A549 (cell line): ENCODE data around the gene VAMP5. TPM values are rescaled to one million over a fixed set of nuclear protein-coding genes. Genes with fewer than 3 reads are reported as not detected.

Experiments used
- ATAC-seq, 2 experiments: fragments of 200-7000 bp in 1 of 2; fragments of >200 bp in 1 of 2; cut with Nextera tagmentation in 1 of 2; cut with Tn5 transposase in 1 of 2; 3 replicates each; pipeline versions ENCODE4 v1.8.0 to v1.9.1; 2018 to 2020; ENCODE audit warnings: mild to moderate bottlenecking in 1 of 2, moderate library complexity in 1 of 2
- CTCF ChIA-PET: fragments of 300-600 bp; sonication (Branson Sonifier 250); formaldehyde crosslinking; extraction: SDS; loops from one replicate; lab custom pipeline; 2021; ENCODE audit warnings: antibody characterized with exemption, inconsistent platforms; lab: Yijun Ruan, JAX
- POLR2A ChIA-PET: fragments of 350-600 bp; formaldehyde crosslinking; extraction: SDS; loops from one replicate; lab custom pipeline; 2021; ENCODE audit warnings: antibody characterized with exemption, inconsistent platforms; lab: Yijun Ruan, JAX
- DNase-seq, 2 experiments: peaks; one replicate each; pipeline versions ENCODE4 v3.0.0 to v3.0.0-alpha.2; 2011 to 2016; ENCODE audit warnings: low read depth in 1 of 2, low spot score in 1 of 2
- FAIRE-seq: peaks from 2 replicates; lab custom pipeline; 2011; peaks lifted over from hg19 to GRCh38; lab: Jason Lieb, UNC
- H3K27ac ChIP-seq, 2 experiments: fragments of >200 bp; sonication (Bioruptor Twin); formaldehyde crosslinking; 3 replicates each; pipeline ENCODE4 v1.5.1; 2016 to 2017
- H3K4me1 ChIP-seq: fragments of >200 bp; sonication (Bioruptor Twin); formaldehyde crosslinking; 3 replicates; pipeline ENCODE4 v1.6.1; 2016
- H3K4me2 ChIP-seq: fragments of >200 bp; sonication (Bioruptor Twin); formaldehyde crosslinking; 3 replicates; pipeline ENCODE4 v1.6.1; 2016
- H3K4me3 ChIP-seq: fragments of >200 bp; sonication (Bioruptor Twin); formaldehyde crosslinking; 3 replicates; pipeline ENCODE4 v1.5.1; 2016
- H3K9me3 ChIP-seq: fragments of >200 bp; sonication (Bioruptor Twin); formaldehyde crosslinking; 3 replicates; pipeline ENCODE4 v1.6.1; 2016
- BCL3 ChIP-seq: fragments of >200 bp; sonication (Bioruptor Twin); formaldehyde crosslinking; IDR thresholded peaks from 3 replicates; pipeline ENCODE4 v1.6.1; 2016
- CHD4 ChIP-seq: fragments of 200-600 bp; sonication (generic); IDR thresholded peaks from 2 replicates; pipeline ENCODE4 v1.6.1; 2016; ENCODE audit warnings: antibody characterized with exemption, mild to moderate bottlenecking, borderline replicate concordance
- E2F6 ChIP-seq: IDR thresholded peaks from 2 replicates; pipeline ENCODE4 v1.6.1; 2012; ENCODE audit warnings: low read depth, borderline replicate concordance
- EHF ChIP-seq: fragments of 250-450 bp; sonication (Bioruptor Pico); IDR thresholded peaks from 2 replicates; pipeline ENCODE4 v1.5.0; 2020; ENCODE audit warnings: mild to moderate bottlenecking
- FOSL2 ChIP-seq, 2 experiments: fragments of 450-650 bp in 1 of 2; fragments of >200 bp in 1 of 2; sonication (Bioruptor Twin) in 1 of 2; formaldehyde crosslinking; IDR thresholded peaks; 2 replicates each; pipeline versions ENCODE4 v1.5.0 to v1.6.1; 2016 to 2020; ENCODE audit warnings: mild to moderate bottlenecking in 1 of 2, moderate library complexity in 1 of 2
- HDAC2 ChIP-seq: fragments of 200-600 bp; sonication (generic); IDR thresholded peaks from 2 replicates; pipeline ENCODE4 v1.6.1; 2016
- HOXB13 ChIP-seq: fragments of 250-450 bp; sonication (Bioruptor Pico); IDR thresholded peaks from 2 replicates; pipeline ENCODE4 v1.5.0; 2020; ENCODE audit warnings: low read depth, mild to moderate bottlenecking, moderate library complexity
- JUN ChIP-seq, 2 experiments: fragments of >200 bp; sonication (Bioruptor Twin); formaldehyde crosslinking; IDR thresholded peaks; 2 replicates in 1 of 2; 3 replicates in 1 of 2; pipeline ENCODE4 v1.6.1; 2016 to 2017
- KDM5A ChIP-seq: fragments of 200-600 bp; sonication (generic); IDR thresholded peaks from 2 replicates; pipeline ENCODE4 v1.6.1; 2016; ENCODE audit warnings: antibody characterized with exemption, mild to moderate bottlenecking
- MYC ChIP-seq: IDR thresholded peaks from 2 replicates; pipeline ENCODE4 v1.6.1; 2012; ENCODE audit warnings: mild to moderate bottlenecking, inconsistent platforms, low read length, improper control_type of control experiment, borderline replicate concordance
- NPAS2 ChIP-seq: fragments of 250-450 bp; sonication (Bioruptor Pico); IDR thresholded peaks from 2 replicates; pipeline ENCODE4 v1.8.0; 2022; ENCODE audit warnings: mild to moderate bottlenecking, moderate library complexity, borderline replicate concordance
- PHF8 ChIP-seq: fragments of 200-600 bp; sonication (generic); IDR thresholded peaks from 2 replicates; pipeline ENCODE4 v1.6.1; 2016; ENCODE audit warnings: low read depth, mild to moderate bottlenecking, antibody characterized with exemption, moderate library complexity, borderline replicate concordance
- POLR2A ChIP-seq: IDR thresholded peaks from 2 replicates; pipeline ENCODE4 v1.6.1; 2012; ENCODE audit warnings: mild to moderate bottlenecking, low read length
- RFX5 ChIP-seq: fragments of 450-650 bp; IDR thresholded peaks from 2 replicates; pipeline ENCODE4 v1.7.1; 2014; ENCODE audit warnings: antibody characterized with exemption, mild to moderate bottlenecking, moderate library complexity
- TP53 ChIP-seq: fragments of 250-450 bp; sonication (Bioruptor Pico); IDR thresholded peaks from 2 replicates; pipeline ENCODE4 v1.5.0; 2021; ENCODE audit warnings: mild to moderate bottlenecking, moderate library complexity
- WGBS: methylation state at CpG from one replicate; pipeline ENCODE4 v1.1.6; 2017; ENCODE audit errors: missing lambda C conversion rate; 5-methylcytosine and 5-hydroxymethylcytosine counted together
- polyA plus RNA-seq, 4 experiments: library from polyadenylated mRNA; depleted of rRNA in 3 of 4; stranded (reverse); fragments of >200 nt; fragmentation: RNase III in 1 of 4; extraction: RNeasy Plus Mini Kit Qiagen cat#74134 plus additional on column Dnase treatment in 1 of 4; gene quantifications; 2 replicates in 3 of 4; 3 replicates in 1 of 4; pipeline ENCODE4 v1.2.3, GENCODE V29; 2011 to 2017
- TF ChIP-seq, protein P1 (sequence below): fragments of 450-650 bp; IDR thresholded peaks from 2 replicates; pipeline ENCODE4 v1.6.1; 2014; ENCODE audit warnings: antibody characterized with exemption

The VAMP5 gene
- polyA plus RNA-seq, 2 of the 4 experiments (the other 2 are of a cell fraction) = 0.16 TPM; not detected in 1

- TF ChIP-seq E2F6 (no peak), HDAC2 (no peak), TP53 (CRISPR knock-in tag) (no peak)
Measured at GRCh38 chr2:85593023-85593422, 8.8 kb downstream of the VAMP5 start (continued).

- ChIA-PET CTCF (interaction anchor here (0.7 to 3.0 kb wide), 9 partner anchors 10 to 255 kb away, joined by 3 to 9 read pairs (median 3); no protein-coding TSS in a partner anchor), POLR2A (interaction anchor here (0.6 to 2.6 kb wide), 20 partner anchors 8 to 267 kb away, joined by 3 to 23 read pairs (median 4); partner anchors contain the start of genes C2orf68, GGCX, MAT2A and SH2D6)
- ATAC-seq (peak; percentile 3 to 6; a peak in 4 of 6 replicates), FAIRE-seq (no peak), DNase-seq (no peak)
- 32% methylated on average over 13 of the region's 13 CpGs for WGBS
- H3K27ac ChIP-seq = peak overlapping the region; percentile 81 to 87
- H3K4me2 ChIP-seq = peak overlapping the region; percentile 91
- peak overlapping the region; percentile 71 for H3K4me3 ChIP-seq
- no peaks in the 10 kb centered on the region for H3K9me3 ChIP-seq
- TF ChIP-seq CHD4 = no peak
- TF ChIP-seq EHF = no peak
- TF ChIP-seq PHF8 = peak; percentile 61; the same call in 1 of the 2 replicates
- peaks cover 15% of the 10 kb centered on the region for H3K4me1 ChIP-seq
Measured at GRCh38 chr2:85594715-85595300, 10.6 kb downstream of the VAMP5 start.

DNA sequence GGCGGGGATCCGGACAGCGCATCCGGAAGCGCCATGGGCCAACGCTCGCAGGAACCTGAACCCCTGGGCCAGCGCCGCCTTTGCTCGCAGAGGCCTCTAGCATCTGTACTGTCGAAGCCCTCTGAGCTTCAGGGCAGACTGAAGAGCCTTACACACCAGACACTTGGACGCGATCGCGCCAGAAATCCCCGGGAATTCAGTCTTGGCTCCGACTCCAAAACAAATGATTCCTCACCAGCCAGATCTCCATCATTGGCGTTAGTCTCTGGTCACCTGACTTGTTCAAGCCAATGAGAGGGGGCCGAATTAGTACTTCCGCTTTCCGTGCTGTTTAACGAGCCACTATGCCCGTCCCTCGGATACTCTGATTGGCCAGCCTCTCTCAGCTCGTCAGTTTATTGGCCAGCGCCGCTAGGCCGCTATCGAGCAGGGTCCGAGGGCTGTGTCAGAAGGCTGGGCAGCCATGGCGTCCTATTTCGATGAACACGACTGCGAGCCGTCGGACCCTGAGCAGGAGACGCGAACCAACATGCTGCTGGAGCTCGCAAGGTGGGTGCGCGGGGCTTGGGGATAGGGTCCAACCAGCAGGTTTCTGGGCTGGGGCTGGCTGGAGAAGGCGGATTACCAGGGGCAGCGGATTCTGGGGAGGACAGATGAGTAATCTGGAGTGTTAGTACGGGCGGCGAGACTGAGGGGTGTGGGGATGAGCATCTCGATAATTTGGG lies 11.2 kb downstream of the VAMP5 start, which contains the start of gene RNF181:
RNF181 (plus strand) TSS at position 445 of the 725 bp plus-strand sequence; CDS start at position 464, 19 bp downstream.
- no peaks in the 10 kb centered on the region for H3K9me3 ChIP-seq
- peaks cover 15% of the 10 kb centered on the region for H3K4me1 ChIP-seq
- FAIRE-seq (peak; percentile 98), DNase-seq (peak; percentile 99 to 100), ATAC-seq (peak; percentile 95 to 99)
- ChIA-PET POLR2A (interaction anchor here (0.6 to 2.6 kb wide), 21 partner anchors 8 to 268 kb away, joined by 3 to 23 read pairs (median 5); partner anchors contain the start of genes C2orf68, GGCX, MAT2A and SH2D6), CTCF (interaction anchor here (0.9 to 3.0 kb wide), 9 partner anchors 8 to 255 kb away, joined by 3 to 9 read pairs (median 4); no protein-coding TSS in a partner anchor)
- peak within 1 kb of the TSS; percentile 91 for H3K4me2 ChIP-seq
- TF ChIP-seq HDAC2 (no peak), JUN (IDR thresholded peaks at IDR 0.05) (peak in 1 of 2 experiments; percentile 74; a peak in 3 of 5 replicates), KDM5A (peak; percentile 71), PHF8 (peak; percentile 52), BCL3 (peak; percentile 77; the same call in 1 of the 3 replicates), RFX5 (peak; percentile 85), POLR2A (peak; percentile 86), NPAS2 (CRISPR knock-in tag) (no peak), EHF (no peak), E2F6 (0 out of 2 replicates have a peak, but pooled peaks have one; percentile 16), FOSL2 (IDR thresholded peaks at IDR 0.05) (no peak), FOSL2 (CRISPR knock-in tag; IDR thresholded peaks at IDR 0.05) (0 out of 2 replicates have a peak, but pooled peaks have one; percentile 5), MYC (0 out of 2 replicates have a peak, but pooled peaks have one; percentile 16), HOXB13 (CRISPR knock-in tag) (peak; percentile 71; the same call in 1 of the 2 replicates)
- TF ChIP-seq, protein P1, sequence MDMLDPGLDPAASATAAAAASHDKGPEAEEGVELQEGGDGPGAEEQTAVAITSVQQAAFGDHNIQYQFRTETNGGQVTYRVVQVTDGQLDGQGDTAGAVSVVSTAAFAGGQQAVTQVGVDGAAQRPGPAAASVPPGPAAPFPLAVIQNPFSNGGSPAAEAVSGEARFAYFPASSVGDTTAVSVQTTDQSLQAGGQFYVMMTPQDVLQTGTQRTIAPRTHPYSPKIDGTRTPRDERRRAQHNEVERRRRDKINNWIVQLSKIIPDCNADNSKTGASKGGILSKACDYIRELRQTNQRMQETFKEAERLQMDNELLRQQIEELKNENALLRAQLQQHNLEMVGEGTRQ = peak; percentile 91
- peak within 1 kb of the TSS; percentile 82 to 91 for H3K27ac ChIP-seq
- peak within 1 kb of the TSS; percentile 71 for H3K4me3 ChIP-seq
- WGBS = 1% methylated on average over 46 of the region's 47 CpGs
